ENCODE data around the gene CNTN4. TPM values are rescaled to one million over a fixed set of nuclear protein-coding genes. Genes with fewer than 3 reads are reported as not detected.

The CNTN4 gene
- total RNA-seq, 4 donors from 2014 or later: 6.6 to 10.7 (median 9.7) TPM

GRCh38 chr3:2392981-2393380 lies 294.3 kb downstream of the CNTN4 start:
- H3K27me3 ChIP-seq: no peaks in the 10 kb centered on the region
- no peak for DNase-seq (ENCODE audit: extremely low spot score)
- H3K9me3 ChIP-seq: no peaks in the 10 kb centered on the region
- H3K4me3 ChIP-seq: no peak overlapping the region
- H3K27ac ChIP-seq (replicated peaks in 1 of 4): no peak overlapping the region
- H3K4me1 ChIP-seq: no peaks in the 10 kb centered on the region
- H3K36me3 ChIP-seq: no peaks in the 10 kb centered on the region
- intact Hi-C loops (cut with DNase I): no loop called here
- WGBS: 92% methylated on average over 3 of the region's 3 CpGs
- no peak for TF ChIP-seq POLR2A (IDR thresholded peaks at IDR 0.05; ENCODE audit: low read depth)
- TF ChIP-seq POLR2AphosphoS5 (IDR thresholded peaks at IDR 0.05): no peak
- no peak for TF ChIP-seq EP300 (IDR thresholded peaks at IDR 0.05)
- no peak for TF ChIP-seq CTCF (IDR thresholded peaks at IDR 0.05)

DNA sequence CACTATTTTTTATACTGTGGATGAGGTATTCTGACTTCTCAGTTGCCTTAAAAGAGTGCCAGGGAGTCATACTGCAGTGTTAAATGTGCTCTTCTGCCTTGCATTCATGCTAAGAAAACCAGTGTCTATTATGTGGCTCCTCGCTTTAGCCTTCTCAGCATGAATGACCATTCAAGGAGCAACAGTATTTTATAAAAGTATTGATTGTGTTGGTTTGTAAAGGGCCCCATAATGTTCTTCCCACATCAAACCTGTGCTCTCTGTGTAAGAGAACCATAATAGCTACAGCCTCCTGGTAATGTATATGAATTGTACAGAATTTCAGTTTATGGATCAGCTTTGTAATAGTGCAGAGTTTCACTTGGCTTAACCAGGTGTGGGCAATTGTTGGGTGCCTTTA lies 316.4 kb downstream of the CNTN4 start:
- Histone ChIP-seq H3K4me1 (no peaks in the 10 kb centered on the region), H3K27ac (replicated peaks in 1 of 4) (no peak overlapping the region), H3K9me3 (peaks cover 0 to 4% (median 0%) of the 10 kb centered on the region in 4 donors), H3K27me3 (no peaks in the 10 kb centered on the region), H3K4me3 (no peak overlapping the region), H3K36me3 (no peaks in the 10 kb centered on the region)
- intact Hi-C loops (cut with DNase I): no loop called here
- DNase-seq (ENCODE audit: extremely low spot score): no peak
- 91% methylated on average over 1 of the region's 1 CpG for WGBS
- TF ChIP-seq CTCF (IDR thresholded peaks at IDR 0.05) (no peak), EP300 (IDR thresholded peaks at IDR 0.05) (no peak), POLR2A (IDR thresholded peaks at IDR 0.05; ENCODE audit: low read depth) (no peak), POLR2AphosphoS5 (IDR thresholded peaks at IDR 0.05) (no peak)

DNA sequence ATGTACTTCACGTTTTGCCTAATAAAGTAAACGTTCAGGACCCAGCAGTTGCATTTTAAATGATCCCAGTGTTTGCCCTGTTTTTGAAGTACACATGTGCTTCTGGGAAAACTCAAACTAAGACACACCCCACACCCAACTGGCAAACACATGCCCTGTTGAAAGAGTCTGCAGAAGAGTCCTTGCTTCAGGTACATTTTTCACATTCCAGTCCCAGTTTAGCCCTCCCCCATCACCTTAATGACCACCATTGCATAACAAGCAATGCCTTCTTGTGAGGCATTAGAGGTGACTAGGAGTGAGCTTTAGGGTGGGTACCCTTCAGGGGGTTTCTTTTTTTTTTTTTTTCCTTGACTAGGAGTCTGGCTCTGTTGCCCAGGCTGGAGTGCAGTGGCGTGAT lies 322.3 kb downstream of the CNTN4 start:
- DNase-seq (ENCODE audit: extremely low spot score): no peak
- H3K4me1 ChIP-seq: no peaks in the 10 kb centered on the region
- no peak overlapping the region for H3K4me3 ChIP-seq
- peaks cover 0 to 4% (median 0%) of the 10 kb centered on the region in 4 donors for H3K9me3 ChIP-seq
- WGBS: 75% methylated on average over 3 of the region's 3 CpGs
- no peaks in the 10 kb centered on the region for H3K36me3 ChIP-seq
- no peak for TF ChIP-seq EP300 (IDR thresholded peaks at IDR 0.05)
- no peak for TF ChIP-seq POLR2AphosphoS5 (IDR thresholded peaks at IDR 0.05)
- no peak for TF ChIP-seq POLR2A (IDR thresholded peaks at IDR 0.05; ENCODE audit: low read depth)
- TF ChIP-seq CTCF (IDR thresholded peaks at IDR 0.05): no peak
- no peak overlapping the region for H3K27ac ChIP-seq (replicated peaks in 1 of 4)
- intact Hi-C loops (cut with DNase I): no loop called here
- H3K27me3 ChIP-seq: no peaks in the 10 kb centered on the region

DNA sequence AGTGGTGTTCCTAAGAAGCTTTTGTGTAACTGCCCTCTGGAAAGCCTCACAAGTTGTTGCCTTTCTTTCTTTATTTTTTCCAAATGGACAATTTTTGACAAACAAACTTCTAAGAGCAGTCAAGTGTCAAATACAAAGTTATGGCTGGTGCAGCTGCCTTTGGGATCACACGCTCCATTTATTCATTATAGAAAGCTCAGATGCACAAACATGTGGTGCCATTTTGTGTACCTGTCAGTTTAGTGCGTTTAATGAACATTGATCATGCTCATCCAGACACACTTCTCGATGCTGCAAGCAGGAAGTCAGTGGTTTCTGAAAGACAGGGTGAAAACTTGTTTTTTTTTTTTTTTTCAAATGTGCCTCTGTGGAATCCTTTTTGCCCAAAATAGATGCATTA lies 324.5 kb downstream of the CNTN4 start:
- no peak for TF ChIP-seq POLR2AphosphoS5 (IDR thresholded peaks at IDR 0.05)
- no peak for TF ChIP-seq POLR2A (IDR thresholded peaks at IDR 0.05; ENCODE audit: low read depth)
- TF ChIP-seq CTCF (IDR thresholded peaks at IDR 0.05): no peak
- intact Hi-C loops (cut with DNase I): no loop called here

GRCh38 chr3:2441558-2441957 lies 342.9 kb downstream of the CNTN4 start:
- no peaks in the 10 kb centered on the region for H3K27me3 ChIP-seq
- no peak overlapping the region for H3K27ac ChIP-seq (replicated peaks in 1 of 4)
- WGBS: 43% methylated on average over 3 of the region's 3 CpGs
- H3K4me1 ChIP-seq: no peaks in the 10 kb centered on the region
- DNase-seq (ENCODE audit: extremely low spot score): no peak
- intact Hi-C loops (cut with DNase I): no loop called here
- H3K4me3 ChIP-seq: no peak overlapping the region
- H3K9me3 ChIP-seq: no peaks in the 10 kb centered on the region
- H3K36me3 ChIP-seq: no peaks in the 10 kb centered on the region
- no peak for TF ChIP-seq POLR2AphosphoS5 (IDR thresholded peaks at IDR 0.05)
- no peak for TF ChIP-seq CTCF (IDR thresholded peaks at IDR 0.05)
- no peak for TF ChIP-seq EP300 (IDR thresholded peaks at IDR 0.05)
- TF ChIP-seq POLR2A (IDR thresholded peaks at IDR 0.05; ENCODE audit: low read depth): no peak

More for the DNA sequence above, 324.5 kb downstream of the CNTN4 start:
- no peaks in the 10 kb centered on the region for H3K36me3 ChIP-seq
- DNase-seq (ENCODE audit: extremely low spot score): no peak
- no peaks in the 10 kb centered on the region for H3K4me1 ChIP-seq
- no peak overlapping the region for H3K4me3 ChIP-seq
- WGBS: 76% methylated on average over 3 of the region's 3 CpGs
- H3K9me3 ChIP-seq: no peaks in the 10 kb centered on the region
- no peaks in the 10 kb centered on the region for H3K27me3 ChIP-seq
- no peak overlapping the region for H3K27ac ChIP-seq (replicated peaks in 1 of 4)
